ENCODE data around the gene TBC1D22A. TPM values are rescaled to one million over a fixed set of nuclear protein-coding genes. Genes with fewer than 3 reads are reported as not detected.

Gene TBC1D22A
- total and polyA plus RNA-seq, 9 of the 15 experiments (the other 6 are each of a cell fraction or from before 2014, with no cell fraction given): 0.20 to 11.5 (median 5.2) TPM

- TF ChIP-seq FOXP1 (CRISPR knock-in tag; IDR thresholded peaks at IDR 0.05) (no peak), ZBTB11 (CRISPR knock-in tag; IDR thresholded peaks at IDR 0.05) (no peak), NFE2 (IDR thresholded peaks at IDR 0.05; ENCODE audit: low read depth) (no peak)
- no peak for DNase-seq (ENCODE audit: extremely low read depth in 1 of 4, low spot score in 3 of 4)
- H3K79me2 ChIP-seq (ENCODE audit: control insufficient read depth, insufficient read depth, low read length): peaks cover 13% of the 10 kb centered on the region
- H3K9me3 ChIP-seq (replicated peaks; ENCODE audit: control insufficient read depth, insufficient read depth, low read depth, low read length): no peaks in the 10 kb centered on the region
- ATAC-seq: no peak
- H3K9me1 ChIP-seq (ENCODE audit: control insufficient read depth, insufficient read depth, low read length): no peaks in the 10 kb centered on the region
- no peak overlapping the region for H3K4me2 ChIP-seq (ENCODE audit: insufficient read depth, low read length)
- H4K20me1 ChIP-seq (replicated peaks; ENCODE audit: control insufficient read depth, insufficient read depth, low read length): no peaks in the 10 kb centered on the region
- H3K36me3 ChIP-seq (ENCODE audit: control insufficient read depth, insufficient read depth, low read length): no peaks in the 10 kb centered on the region
- in situ Hi-C loops (cut with MboI): no loop called here
- 45% methylated on average over 11 of the region's 14 CpGs for WGBS (ENCODE audit: insufficient coverage, low coverage, missing lambda C conversion rate)
- no peak overlapping the region for H3K27ac ChIP-seq (ENCODE audit: extremely low read depth, low read depth, low read length)
- H2AFZ ChIP-seq (ENCODE audit: low read depth, low read length): no peak overlapping the region
- H3K4me1 ChIP-seq (replicated peaks in 1 of 2; ENCODE audit: control insufficient read depth in 2 of 2, insufficient read depth in 2 of 2, low read length in 2 of 2): peaks cover 5 to 31% of the 10 kb centered on the region in 2 experiments; a peak in 4 of 5 replicates
- H3K9ac ChIP-seq (ENCODE audit: insufficient read depth in 1 of 2, low read depth in 2 of 2, low read length in 2 of 2): no peak overlapping the region
- intact Hi-C loops (cut with micrococcal nuclease): no loop called here
- FAIRE-seq: no peak
- BruUV-seq (replicated peaks): no TSS peak
- POLR2A ChIA-PET: interaction anchor here (0.9 to 3.9 kb wide), 5 partner anchors 8 to 21 kb away, joined by 3 to 21 read pairs (median 3); partner anchors contain the start of gene TBC1D22A
- H3K27me3 ChIP-seq (ENCODE audit: control insufficient read depth in 2 of 2, insufficient read depth in 2 of 2, low read length in 2 of 2): no peaks in the 10 kb centered on the region
- no peak overlapping the region for H3K4me3 ChIP-seq
- CTCF ChIA-PET (ENCODE audit: low intra/inter-chr PET ratio): no interaction called here
Measured at GRCh38 chr22:46740910-46741780, 21.3 kb upstream of the TBC1D22A start.

Measured in K562 (cell line).